ENCODE results near the gene RNF31.

- TF ChIP-seq CTCF (IDR thresholded peaks at IDR 0.05) (no peak), POLR2A (IDR thresholded peaks at IDR 0.05) (no peak)
Measured at GRCh38 chr14:24098927-24099813, 48.1 kb upstream of the RNF31 start.
